GM12874 (cell line): ENCODE measurements around the gene TXNRD2.

Experiments used
- CTCF ChIP-seq: IDR thresholded peaks from 2 replicates; pipeline ENCODE4 v1.5.1; 2011; ENCODE audit warnings: low read depth, mild to moderate bottlenecking, control low read depth, low read length, moderate library complexity; ENCODE audit not compliant: insufficient read depth

TXNRD2 gene

GRCh38 chr22:19873960-19874306 is 67.7 kb downstream of the TXNRD2 start:
- no peak for TF ChIP-seq CTCF

GRCh38 chr22:19873138-19873959 is 68.3 kb downstream of the TXNRD2 start:
- no peak for TF ChIP-seq CTCF

- TF ChIP-seq CTCF: no peak
These were observed 68.9 kb downstream of the TXNRD2 start for GRCh38 chr22:19872779-19873137.

DNA sequence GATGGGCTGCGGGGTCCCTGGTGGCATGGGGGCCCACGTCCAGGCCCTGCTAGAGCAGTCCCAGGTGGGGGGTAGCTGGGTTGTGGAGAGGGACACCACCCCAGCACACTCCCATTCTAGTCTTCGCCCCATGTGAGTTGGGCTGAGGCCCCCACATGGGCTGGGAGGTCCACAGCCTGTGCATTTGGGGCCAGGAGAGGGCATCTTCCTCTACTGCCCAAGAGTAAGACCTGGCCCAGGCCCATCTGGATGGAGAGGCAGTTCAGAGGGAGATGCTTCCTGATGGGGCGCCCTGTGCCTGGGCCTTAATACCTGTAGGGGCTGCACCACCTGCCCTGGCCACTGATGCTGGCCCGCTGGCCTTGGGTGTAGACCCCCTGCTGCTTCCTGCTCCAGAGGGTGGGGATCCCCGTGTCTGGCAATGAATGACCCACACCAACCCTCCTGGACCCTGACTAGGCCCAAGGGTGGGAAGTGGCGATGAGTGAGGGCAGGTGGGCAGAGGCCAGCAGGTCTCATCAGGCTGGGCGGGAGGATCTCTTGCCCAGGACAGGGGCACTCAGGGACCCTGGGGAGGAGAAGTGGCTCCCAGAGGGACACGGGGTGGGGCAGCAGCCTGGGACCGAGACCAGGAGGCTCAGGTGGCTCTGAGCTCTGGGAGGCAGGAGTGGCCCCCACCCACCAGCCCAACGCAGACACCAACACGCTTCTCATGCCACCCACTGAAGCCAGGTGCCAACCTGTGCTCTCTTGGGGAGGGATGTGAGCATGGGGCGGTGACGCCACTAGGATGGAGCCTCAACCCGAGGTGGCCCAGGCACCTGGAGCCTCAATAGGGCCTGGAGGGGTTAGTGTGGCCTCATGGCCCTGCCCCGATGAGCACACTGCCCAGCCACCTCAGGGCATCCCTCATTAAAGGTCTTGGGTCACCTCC is 69.5 kb downstream of the TXNRD2 start:
- no peak for TF ChIP-seq CTCF

DNA sequence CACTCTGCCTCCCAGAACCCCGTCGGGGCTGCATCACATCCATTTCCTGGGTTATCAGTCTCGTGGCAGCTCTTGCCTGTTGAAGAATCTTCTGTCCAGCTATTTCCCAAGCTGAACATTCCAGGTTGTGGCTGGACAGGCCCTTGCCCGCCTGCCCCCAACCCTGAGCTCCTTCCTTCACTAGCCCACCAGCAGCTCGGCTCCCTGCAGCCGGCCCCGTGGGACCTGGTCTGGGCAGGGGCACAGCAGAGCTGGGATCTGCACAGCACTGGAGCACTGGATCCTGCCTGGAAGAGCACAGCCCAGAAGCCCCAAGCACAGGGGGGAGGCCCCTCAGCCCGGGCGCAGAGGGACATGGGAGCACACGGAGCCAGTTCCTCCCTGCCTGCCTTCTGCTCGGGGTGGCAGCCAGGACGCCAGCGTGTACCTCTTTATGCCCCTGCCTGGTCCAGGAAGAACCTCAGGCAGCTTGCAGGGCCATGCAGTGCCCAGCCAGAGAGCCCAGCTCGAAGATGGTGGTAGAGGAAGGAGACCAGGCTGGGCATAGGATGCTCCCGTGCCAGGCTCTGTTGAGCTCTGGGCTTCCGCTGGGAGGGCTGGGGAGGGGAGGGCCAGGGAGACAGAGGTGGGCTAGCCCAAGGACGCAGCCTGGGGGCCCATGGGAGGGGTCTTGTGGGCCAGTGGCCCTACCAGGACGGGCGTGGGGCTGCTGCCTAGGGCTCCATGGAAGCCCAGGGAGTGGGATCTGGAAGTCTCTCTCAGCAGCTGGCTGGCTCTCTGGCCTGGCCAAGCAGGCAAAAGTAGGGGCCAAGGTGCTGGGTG is 70.4 kb downstream of the TXNRD2 start:
- no peak for TF ChIP-seq CTCF

- no peak for TF ChIP-seq CTCF
These were observed 71.2 kb downstream of the TXNRD2 start for GRCh38 chr22:19870153-19871022.
